Activated naive CD8-positive, alpha-beta T cell treated with anti-CD3 and anti-CD28 coated beads, Interleukin-2, amount 50 U/mL, for 16 hours (primary cell): Measurements from ENCODE around the gene ZNF516.

Source experiments
- DNase-seq: peaks from one replicate; pipeline ENCODE4 v3.0.0-alpha.2; 2020; ENCODE audit warnings: low read depth, low spot score

Gene ZNF516

DNA sequence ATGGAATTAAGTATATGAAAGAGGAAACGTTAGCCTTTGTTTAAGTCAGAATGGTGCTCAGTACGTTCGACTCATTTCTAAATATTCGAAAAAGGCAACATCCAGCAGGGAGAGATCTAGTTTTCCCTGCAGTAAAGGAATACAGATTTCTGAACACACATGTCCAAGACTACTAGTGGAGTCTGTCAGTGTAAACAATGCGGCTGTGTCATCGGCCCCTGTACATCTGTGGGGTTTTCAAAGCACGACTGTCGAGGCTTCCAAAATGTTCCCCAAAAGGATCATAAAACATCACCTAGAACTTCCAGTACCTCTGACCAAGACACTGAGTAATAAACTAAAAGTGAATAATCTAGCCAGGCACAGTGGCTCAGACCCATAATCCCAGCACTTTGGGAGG, 112.8 kb downstream of the ZNF516 start:
- DNase-seq: no peak

GRCh38 chr18:76380791-76381405, 114.1 kb downstream of the ZNF516 start:
- DNase-seq: no peak

GRCh38 chr18:76380127-76380729, 114.8 kb downstream of the ZNF516 start:
- DNase-seq: no peak

- no peak for DNase-seq
These were observed 115.6 kb downstream of the ZNF516 start for GRCh38 chr18:76379226-76380126.

- DNase-seq: no peak
These were observed 116.4 kb downstream of the ZNF516 start for GRCh38 chr18:76378526-76379215.

DNA sequence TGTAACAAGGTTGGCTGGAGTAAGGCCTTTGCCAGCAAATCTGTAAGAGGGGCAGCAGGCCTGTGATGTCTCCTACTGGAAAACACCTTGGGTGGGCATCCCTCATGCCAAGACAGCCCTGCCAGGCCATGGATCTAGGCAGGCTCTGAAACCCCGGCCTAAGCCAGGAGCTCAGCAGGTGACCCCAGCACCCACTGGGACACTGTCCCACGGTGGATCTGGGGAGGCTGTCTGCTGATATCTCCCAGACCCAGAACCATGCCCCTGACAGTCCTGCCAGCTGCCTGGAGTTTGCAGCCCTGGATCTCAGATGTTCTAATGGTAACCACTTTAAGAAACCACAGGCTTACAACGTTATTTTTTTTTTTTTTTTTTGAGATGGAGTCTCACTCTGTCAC, 117.7 kb downstream of the ZNF516 start:
- no peak for DNase-seq

- DNase-seq: peak; percentile 25
These were observed 118.2 kb downstream of the ZNF516 start for GRCh38 chr18:76376668-76377358.

- no peak for DNase-seq
These were observed 118.8 kb downstream of the ZNF516 start for GRCh38 chr18:76376225-76376624.

DNA sequence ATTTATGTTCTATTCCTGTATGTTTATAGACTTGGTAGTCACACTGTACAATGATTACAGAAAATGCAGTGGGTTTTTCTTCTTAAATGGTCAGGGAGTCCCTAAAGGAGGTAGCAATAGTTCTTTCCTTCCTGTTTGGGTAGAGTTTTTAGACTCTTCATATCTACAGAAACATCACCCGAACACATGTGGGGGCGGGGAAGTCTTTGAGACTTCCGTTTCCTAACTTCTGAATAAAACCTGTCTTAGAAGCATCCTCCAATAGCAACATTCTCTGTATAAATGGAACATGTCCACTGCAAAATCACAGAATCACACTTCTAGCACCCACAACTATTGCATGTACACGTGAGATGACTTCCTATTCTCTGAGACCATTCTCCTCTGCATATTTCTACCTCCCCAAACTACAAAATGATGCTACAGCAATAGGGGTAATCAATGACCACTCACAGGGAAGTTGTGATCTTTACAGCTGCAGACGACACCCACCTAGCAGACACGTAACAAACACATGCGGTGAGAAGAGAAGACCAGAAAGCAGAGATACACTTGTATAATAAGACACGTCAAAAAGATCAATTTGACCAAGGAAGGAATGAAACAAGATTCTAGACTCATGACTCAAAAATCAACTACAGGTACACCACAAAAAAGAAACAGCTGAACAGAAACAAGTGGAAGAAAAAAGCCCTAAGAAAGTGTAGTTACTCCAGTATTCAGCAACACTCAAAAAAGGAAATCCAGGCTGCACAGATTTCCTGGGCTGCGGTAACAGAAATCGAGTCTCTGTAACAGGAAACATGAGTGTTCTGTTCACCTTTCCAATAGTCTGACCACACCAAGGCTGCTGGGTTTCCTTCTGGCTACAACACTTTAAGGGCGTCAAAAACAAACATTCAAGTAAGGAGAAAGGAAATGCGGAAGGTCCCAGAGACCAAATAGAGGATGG, 120.4 kb downstream of the ZNF516 start:
- DNase-seq: peak; percentile 22

DNA sequence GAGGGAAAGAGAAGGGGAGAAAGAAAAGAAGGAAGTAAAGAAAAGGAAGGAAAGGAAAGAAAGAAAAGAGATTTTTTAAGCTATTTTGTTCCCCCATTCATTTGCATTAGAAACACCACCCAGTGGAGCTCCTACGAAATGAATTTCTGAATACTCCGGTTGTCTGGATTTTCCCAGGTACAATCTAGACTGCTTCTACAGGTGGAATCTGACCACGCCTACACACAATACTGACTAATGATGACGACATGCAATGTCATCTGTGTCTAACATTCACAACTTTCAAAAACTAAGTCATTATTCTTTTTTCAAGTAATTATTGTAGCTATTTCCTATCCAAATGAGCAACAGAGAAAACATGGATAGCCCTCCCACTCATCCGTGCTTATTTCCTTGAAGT, 121.7 kb downstream of the ZNF516 start:
- no peak for DNase-seq

- DNase-seq: no peak
These were observed 123.5 kb downstream of the ZNF516 start for GRCh38 chr18:76371301-76372203.

- no peak for DNase-seq
These were observed 124.4 kb downstream of the ZNF516 start for GRCh38 chr18:76370686-76371085.

- DNase-seq: no peak
These were observed 124.8 kb downstream of the ZNF516 start for GRCh38 chr18:76370201-76370600.

DNA sequence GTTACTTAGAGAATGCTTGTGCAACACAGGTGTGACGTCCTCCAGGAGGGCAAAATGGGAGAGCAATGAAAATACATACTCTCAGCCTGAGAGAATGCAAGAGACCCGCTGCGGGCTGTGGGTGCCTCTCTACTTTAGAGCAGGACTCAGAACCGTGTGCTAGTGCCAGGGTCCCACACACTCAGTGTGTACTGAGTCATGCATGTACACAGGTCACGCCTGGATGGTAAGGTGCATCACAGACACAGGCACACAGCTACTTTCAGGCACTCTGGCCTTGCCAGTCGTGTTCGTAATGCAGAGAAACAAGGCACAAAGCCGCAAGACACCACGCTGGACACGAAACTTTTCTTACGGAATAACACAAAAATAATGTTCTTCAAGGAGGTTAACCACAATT, 125.3 kb downstream of the ZNF516 start:
- no peak for DNase-seq

DNA sequence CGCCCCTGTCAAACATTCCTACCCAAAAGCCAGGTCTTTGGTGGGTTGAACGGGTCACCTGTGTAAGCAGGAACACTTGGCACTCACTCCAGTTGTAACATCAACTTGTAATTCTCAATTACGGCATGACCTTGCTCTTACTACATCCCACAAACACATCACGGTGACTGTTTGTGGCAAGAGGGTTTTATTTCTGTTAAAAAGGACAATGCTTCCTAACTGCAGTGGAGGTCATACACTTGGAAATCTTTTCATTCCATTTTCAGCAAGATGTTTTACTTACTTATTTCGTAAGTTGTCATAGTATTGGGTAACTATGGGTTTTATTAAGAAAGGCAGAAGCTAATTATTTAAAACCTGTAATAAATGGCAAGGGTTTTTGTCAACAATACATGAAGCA, 126.1 kb downstream of the ZNF516 start:
- no peak for DNase-seq

DNA sequence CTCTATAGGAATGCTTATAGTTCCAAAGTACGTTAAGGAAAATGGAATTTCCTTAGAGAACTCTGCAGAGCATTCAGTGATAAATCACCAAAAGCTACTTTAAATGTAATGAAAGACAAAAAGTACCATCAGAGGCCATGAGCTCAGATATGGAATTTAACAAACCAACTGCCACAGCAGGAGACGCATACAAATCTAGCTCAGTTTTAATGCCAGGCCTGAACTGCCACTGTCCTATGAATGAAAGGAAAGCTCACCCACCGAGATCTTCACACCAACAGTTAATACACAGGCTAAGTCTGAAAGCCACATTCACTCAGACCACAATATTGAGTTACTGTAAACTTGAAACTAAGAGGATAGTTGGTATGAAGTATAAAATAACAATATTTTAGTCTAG, 126.8 kb downstream of the ZNF516 start:
- no peak for DNase-seq

GRCh38 chr18:76367168-76368125, 127.6 kb downstream of the ZNF516 start:
- DNase-seq: no peak

DNA sequence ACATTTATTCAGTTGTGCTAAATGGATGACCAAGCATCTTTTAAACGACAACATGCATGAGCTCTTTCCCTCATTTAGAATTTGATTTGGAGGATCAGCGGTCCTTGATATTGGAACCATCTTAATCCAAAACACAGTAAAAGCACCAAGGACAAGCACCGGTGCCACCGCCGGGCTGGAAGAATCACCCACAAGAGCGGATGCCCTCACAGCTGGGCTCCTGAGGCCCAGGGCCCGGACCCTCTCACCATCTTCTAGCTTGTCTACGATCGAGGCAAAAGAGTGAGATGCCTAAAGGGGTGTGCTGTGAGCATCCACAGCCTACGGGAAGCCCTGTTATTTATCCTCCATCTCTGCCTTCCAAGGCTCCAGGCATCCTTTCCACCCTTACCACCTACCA, 129.5 kb downstream of the ZNF516 start:
- no peak for DNase-seq
